Endodermal cell (in vitro differentiated cells): ENCODE measurements around the gene TMIE. TPM values are rescaled to one million over a fixed set of nuclear protein-coding genes. Genes with fewer than 3 reads are reported as not detected.

Experiments
- DNase-seq: peaks from one replicate; pipeline ENCODE4 v3.0.0-alpha.2; 2017
- H3K27ac ChIP-seq: 2 replicates; pipeline ENCODE4 v1.5.1; 2013; ENCODE audit warnings: mild to moderate bottlenecking, low read depth, low read length, moderate library complexity
- H3K27me3 ChIP-seq: 2 replicates; pipeline ENCODE4 v1.6.1; 2013; ENCODE audit warnings: mild to moderate bottlenecking, low read length, moderate library complexity; ENCODE audit not compliant: insufficient read depth, control insufficient read depth, poor library complexity, severe bottlenecking
- H3K36me3 ChIP-seq: 2 replicates; pipeline ENCODE4 v1.7.0; 2013; ENCODE audit warnings: mild to moderate bottlenecking, low read length, moderate library complexity; ENCODE audit not compliant: control insufficient read depth, insufficient read depth
- H3K4me1 ChIP-seq: one replicate; pipeline ENCODE4 v1.7.0; 2013; ENCODE audit warnings: low read length; ENCODE audit not compliant: control insufficient read depth, insufficient read depth
- H3K4me3 ChIP-seq: 2 replicates; pipeline ENCODE4 v1.5.1; 2013; ENCODE audit warnings: mild to moderate bottlenecking, low read length, moderate library complexity
- H3K9ac ChIP-seq: 2 replicates; pipeline ENCODE4 v1.6.1; 2013; ENCODE audit warnings: mild to moderate bottlenecking, low read length, moderate library complexity; ENCODE audit not compliant: poor library complexity, severe bottlenecking; ENCODE audit errors: extremely low read depth
- H3K9me3 ChIP-seq: 2 replicates; pipeline ENCODE4 v1.6.1; 2013; ENCODE audit warnings: mild to moderate bottlenecking, low read length, moderate library complexity; ENCODE audit not compliant: control insufficient read depth
- H3K27ac Mint-ChIP-seq: 2 replicates; pipeline ENCODE4 v1.8.0; 2020; ENCODE audit warnings: mixed read lengths
- H3K27me3 Mint-ChIP-seq: 2 replicates; pipeline ENCODE4 v1.8.0; 2021; ENCODE audit warnings: mild to moderate bottlenecking, mixed read lengths; ENCODE audit not compliant: insufficient read depth
- H3K36me3 Mint-ChIP-seq: 2 replicates; pipeline ENCODE4 v1.8.0; 2020; ENCODE audit warnings: low read depth, mixed read lengths
- H3K4me1 Mint-ChIP-seq: 2 replicates; pipeline ENCODE4 v1.8.0; 2020; ENCODE audit warnings: mixed read lengths
- H3K4me3 Mint-ChIP-seq: 2 replicates; pipeline ENCODE4 v1.8.0; 2020; ENCODE audit warnings: mild to moderate bottlenecking, moderate library complexity, mixed read lengths
- H3K9me3 Mint-ChIP-seq: 2 replicates; pipeline ENCODE4 v1.8.0; 2020; ENCODE audit warnings: mild to moderate bottlenecking, mixed read lengths
- CTCF ChIP-seq: fragments of 200-600 bp; sonication (generic); conservative IDR thresholded peaks from 2 replicates; pipeline ENCODE4 v1.5.0; 2021; ENCODE audit warnings: antibody characterized with exemption, mild to moderate bottlenecking
- WGBS, 2 experiments: methylation state at CpG; one replicate each; pipeline versions ENCODE4 v1.1.5 to v1.1.7; 2013; ENCODE audit warnings: missing lambda C conversion rate in 2 of 2, mixed read lengths in 1 of 2; ENCODE audit not compliant: insufficient coverage in 1 of 2, insufficient read length in 1 of 2; 5-methylcytosine and 5-hydroxymethylcytosine counted together
- total RNA-seq, 2 donors: library from RNA; stranded (reverse); fragmentation: NEBNext Ultra II Directional in 1 of 2; extraction: Animal tissue kit (Norgen Biotek cat#: 25700) in 1 of 2; gene quantifications; 2 replicates in 1 of 2; 3 replicates in 1 of 2; pipeline ENCODE4 v1.2.1, GENCODE V29; 2021

The TMIE gene
- total RNA-seq, 2 donors from 2014 or later, result 1.0 to 1.1 TPM

- H3K4me1 Mint-ChIP-seq, result peaks cover 5% of the 10 kb centered on the region
- no peak overlapping the region for H3K4me3 Mint-ChIP-seq
- 75 to 77% methylated on average over 8 to 11 of the region's 11 CpGs for WGBS, 2 experiments
- Histone ChIP-seq H3K36me3 (no peaks in the 10 kb centered on the region), H3K9me3 (no peaks in the 10 kb centered on the region), H3K27me3 (peaks cover 11% of the 10 kb centered on the region), H3K27ac (no peak overlapping the region), H3K4me3 (no peak overlapping the region), H3K9ac (no peak overlapping the region), H3K4me1 (no peaks in the 10 kb centered on the region)
- DNase-seq, result peak; percentile 90
- no peaks in the 10 kb centered on the region for H3K36me3 Mint-ChIP-seq
- H3K9me3 Mint-ChIP-seq, result no peaks in the 10 kb centered on the region
- peaks cover 23% of the 10 kb centered on the region for H3K27me3 Mint-ChIP-seq
- H3K27ac Mint-ChIP-seq, result no peak overlapping the region
- TF ChIP-seq CTCF, result peak; percentile 82
These were observed 5.8 kb upstream of the TMIE start for GRCh38 chr3:46695177-46695961.

GRCh38 chr3:46695962-46696894 is 5.0 kb upstream of the TMIE start:
- peak; percentile 10 for TF ChIP-seq CTCF
- Mint-ChIP-seq H3K36me3 (no peaks in the 10 kb centered on the region), H3K4me1 (peaks cover 5% of the 10 kb centered on the region), H3K4me3 (no peak overlapping the region), H3K27ac (no peak overlapping the region), H3K27me3 (peaks cover 27% of the 10 kb centered on the region), H3K9me3 (no peaks in the 10 kb centered on the region)
- Histone ChIP-seq H3K27ac (no peak overlapping the region), H3K9ac (no peak overlapping the region), H3K36me3 (no peaks in the 10 kb centered on the region), H3K27me3 (peaks cover 18% of the 10 kb centered on the region), H3K4me3 (no peak overlapping the region), H3K9me3 (no peaks in the 10 kb centered on the region), H3K4me1 (no peaks in the 10 kb centered on the region)
- no peak for DNase-seq
- WGBS, 2 experiments, result 91 to 96% methylated on average over 4 of the region's 4 CpGs

- H3K27me3 ChIP-seq, result peaks cover 23% of the 10 kb centered on the region
- H3K9me3 Mint-ChIP-seq, result no peaks in the 10 kb centered on the region
- no peaks in the 10 kb centered on the region for H3K36me3 ChIP-seq
- no peak overlapping the region for H3K27ac ChIP-seq
- 92 to 97% methylated on average over 4 to 8 of the region's 8 CpGs for WGBS, 2 experiments
- no peaks in the 10 kb centered on the region for H3K9me3 ChIP-seq
- DNase-seq, result no peak
- TF ChIP-seq CTCF, result no peak
- no peak overlapping the region for H3K9ac ChIP-seq
- peaks cover 2% of the 10 kb centered on the region for H3K4me1 Mint-ChIP-seq
- no peaks in the 10 kb centered on the region for H3K36me3 Mint-ChIP-seq
- no peak overlapping the region for H3K27ac Mint-ChIP-seq
- no peak overlapping the region for H3K4me3 Mint-ChIP-seq
- no peaks in the 10 kb centered on the region for H3K4me1 ChIP-seq
- no peak overlapping the region for H3K4me3 ChIP-seq
- H3K27me3 Mint-ChIP-seq, result peaks cover 29% of the 10 kb centered on the region
These were observed 1.3 kb upstream of the TMIE start for GRCh38 chr3:46699676-46700523.
